NCI-H69 (cell line): ENCODE data around the gene TXK.
A peak's percentile ranks its signal among the peaks of the same experiment; 100 is the strongest.

Experiments used
- DNase-seq: peaks from one replicate; lab custom pipeline; 2025; lab: John Stamatoyannopoulos, UW

TXK gene

GRCh38 chr4:48021100-48021499 is 113.0 kb downstream of the TXK start:
- DNase-seq: no peak

DNA sequence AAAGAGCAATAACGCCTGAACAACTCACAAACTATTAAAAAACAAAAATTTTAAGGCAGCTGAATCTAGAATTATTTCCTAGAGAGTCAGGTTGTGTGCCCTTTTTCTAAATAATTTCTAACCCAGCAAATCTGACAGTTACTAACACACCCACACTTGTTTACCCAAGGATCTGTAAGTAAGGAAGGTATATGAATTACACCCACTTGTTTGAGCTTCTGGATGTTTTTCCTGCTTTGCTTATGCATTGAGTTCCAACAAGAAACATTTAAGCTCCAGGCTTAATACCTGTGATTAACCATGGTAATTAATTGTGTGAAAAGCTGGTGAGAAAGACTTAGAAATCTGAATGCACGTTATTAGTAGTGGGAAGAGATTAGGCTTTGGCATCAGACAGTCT is 115.9 kb downstream of the TXK start:
- no peak for DNase-seq

DNA sequence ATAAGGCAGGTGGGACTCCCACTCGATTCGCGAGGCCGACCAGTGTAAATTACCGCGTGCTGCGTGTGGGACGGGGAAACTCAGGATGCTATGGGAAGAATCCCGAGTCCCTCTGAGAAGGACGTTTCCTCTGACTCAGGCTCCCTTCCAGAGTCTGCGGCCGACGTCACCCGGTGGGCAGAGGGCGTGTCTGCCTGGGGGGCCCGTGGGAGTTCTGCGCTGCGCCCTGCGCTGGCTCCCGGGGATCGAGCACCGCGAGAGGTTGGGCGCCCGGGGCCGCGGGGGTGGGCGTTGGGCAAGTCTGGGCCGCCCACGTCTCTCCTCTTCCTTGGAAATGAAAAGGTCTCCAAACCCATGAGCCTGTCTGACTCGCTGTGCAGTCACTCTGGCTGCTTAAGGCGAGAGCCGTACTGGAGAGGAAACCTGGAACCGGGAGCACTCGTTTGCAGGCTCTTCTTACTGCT is 116.9 kb downstream of the TXK start:
- DNase-seq: peak; percentile 37
